Mononuclear cell (primary cell): ENCODE data around the gene SH3TC2. TPM values are rescaled to one million over a fixed set of nuclear protein-coding genes. Genes with fewer than 3 reads are reported as not detected.

Experiments
- H3K27me3 ChIP-seq: 2 replicates; pipeline ENCODE4 v1.6.0; 2011; ENCODE audit warnings: low read length, control low read depth; ENCODE audit not compliant: insufficient read depth
- H3K4me1 ChIP-seq: 2 replicates; pipeline ENCODE4 v1.5.1; 2011; ENCODE audit warnings: mild to moderate bottlenecking, low read length, control low read depth; ENCODE audit not compliant: insufficient read depth
- H3K4me3 ChIP-seq: 2 replicates; pipeline ENCODE4 v1.5.1; 2011; ENCODE audit warnings: mild to moderate bottlenecking, low read length, moderate library complexity
- H3K9me3 ChIP-seq: 2 replicates; pipeline ENCODE4 v1.5.1; 2011; ENCODE audit warnings: low read depth, mild to moderate bottlenecking, control low read depth, low read length
- total RNA-seq: library from RNA; depleted of rRNA; stranded (reverse); fragments of >200 nt; gene quantifications from one replicate; pipeline ENCODE4 v1.2.3, GENCODE V29; 2012

Gene SH3TC2
- total RNA-seq, 1 donor = 3.7 TPM

- Histone ChIP-seq H3K9me3 (no peaks in the 10 kb centered on the region), H3K4me1 (no peaks in the 10 kb centered on the region), H3K4me3 (no peak overlapping the region), H3K27me3 (no peaks in the 10 kb centered on the region)
Measured at GRCh38 chr5:149028161-149028560, 34.7 kb downstream of the SH3TC2 start.

DNA sequence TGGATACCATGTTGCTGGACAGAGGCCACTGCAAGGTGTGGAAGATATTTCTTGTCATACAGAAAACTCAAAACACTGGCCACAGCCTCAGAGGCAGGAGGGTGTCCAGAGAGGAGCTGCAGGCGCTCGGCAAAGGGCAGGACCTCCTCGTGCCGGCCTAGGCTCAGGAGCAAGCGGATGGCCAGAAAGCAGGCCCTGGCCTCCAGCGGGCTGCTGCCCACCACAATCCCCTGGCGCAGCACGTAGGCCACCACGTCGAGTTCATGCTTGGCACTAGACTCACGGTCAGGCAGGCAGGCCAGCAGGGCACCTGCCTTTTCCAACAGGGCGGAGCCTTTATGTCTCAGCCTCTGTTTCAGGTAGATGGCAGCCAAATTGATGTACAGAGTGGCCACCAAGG, 35.2 kb downstream of the SH3TC2 start:
- Histone ChIP-seq H3K4me3 (no peak overlapping the region), H3K9me3 (no peaks in the 10 kb centered on the region), H3K27me3 (no peaks in the 10 kb centered on the region), H3K4me1 (no peaks in the 10 kb centered on the region)

DNA sequence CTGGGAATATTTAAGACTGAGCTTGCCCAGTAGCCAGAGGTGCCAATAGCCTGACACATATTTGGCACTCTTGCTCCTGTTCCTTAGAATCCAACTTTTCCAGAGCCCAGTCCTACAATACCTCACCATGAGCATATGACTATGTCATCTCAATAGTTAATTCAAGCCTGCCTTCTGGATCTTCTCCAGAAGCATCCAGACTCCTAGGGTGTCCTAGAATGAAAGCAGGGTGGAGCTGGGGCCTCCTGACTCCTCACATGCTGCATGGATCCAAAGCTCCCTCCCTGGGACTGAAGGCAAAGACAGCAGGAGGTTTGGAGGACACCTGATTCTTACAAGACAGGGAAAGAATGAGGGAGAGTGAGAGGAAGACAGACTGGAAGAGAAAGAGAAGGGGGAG, 37.9 kb downstream of the SH3TC2 start:
- no peaks in the 10 kb centered on the region for H3K9me3 ChIP-seq
- no peaks in the 10 kb centered on the region for H3K4me1 ChIP-seq
- H3K4me3 ChIP-seq = no peak overlapping the region
- H3K27me3 ChIP-seq = peaks cover 5% of the 10 kb centered on the region

DNA sequence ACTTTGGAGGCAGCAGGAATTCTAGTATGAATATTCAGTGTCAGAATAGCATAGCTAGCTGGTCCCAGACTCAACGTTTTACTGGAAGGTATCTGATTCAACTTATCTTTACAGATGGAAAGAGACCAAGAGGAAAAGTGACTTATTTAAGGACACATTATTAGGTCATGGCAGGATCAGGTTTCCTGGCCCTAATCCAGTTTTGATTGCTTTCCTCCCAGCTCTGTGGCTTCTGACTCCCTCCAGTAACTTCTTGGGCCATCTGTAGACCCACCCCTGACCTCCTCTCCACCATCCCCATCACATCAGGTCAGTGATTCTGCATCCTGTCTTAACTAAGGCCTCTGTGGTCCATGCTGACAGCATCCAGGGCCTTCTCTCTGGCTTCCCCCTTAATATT, 38.4 kb downstream of the SH3TC2 start:
- H3K4me3 ChIP-seq = no peak overlapping the region
- no peaks in the 10 kb centered on the region for H3K9me3 ChIP-seq
- H3K4me1 ChIP-seq = no peaks in the 10 kb centered on the region
- peaks cover 5% of the 10 kb centered on the region for H3K27me3 ChIP-seq

DNA sequence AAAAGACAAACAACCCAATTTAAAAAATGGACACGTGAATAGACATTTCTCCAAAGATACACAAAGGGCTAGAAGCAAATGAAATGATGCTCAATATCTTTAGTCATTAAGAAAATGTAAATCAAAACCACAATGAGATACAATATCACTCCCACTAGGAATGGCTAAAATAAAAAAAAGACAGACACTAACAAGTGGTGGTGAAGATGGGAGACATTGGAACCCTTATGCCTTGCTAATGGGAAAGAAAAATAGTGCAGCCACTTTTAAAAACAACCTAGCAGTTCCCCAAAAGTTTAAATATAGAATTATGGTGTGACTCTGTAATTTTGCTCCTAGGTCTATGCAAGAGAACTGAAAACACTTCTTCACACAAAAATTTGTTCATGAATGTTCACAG, 40.7 kb downstream of the SH3TC2 start:
- Histone ChIP-seq H3K9me3 (no peaks in the 10 kb centered on the region), H3K27me3 (peaks cover 5% of the 10 kb centered on the region), H3K4me1 (no peaks in the 10 kb centered on the region), H3K4me3 (no peak overlapping the region)

DNA sequence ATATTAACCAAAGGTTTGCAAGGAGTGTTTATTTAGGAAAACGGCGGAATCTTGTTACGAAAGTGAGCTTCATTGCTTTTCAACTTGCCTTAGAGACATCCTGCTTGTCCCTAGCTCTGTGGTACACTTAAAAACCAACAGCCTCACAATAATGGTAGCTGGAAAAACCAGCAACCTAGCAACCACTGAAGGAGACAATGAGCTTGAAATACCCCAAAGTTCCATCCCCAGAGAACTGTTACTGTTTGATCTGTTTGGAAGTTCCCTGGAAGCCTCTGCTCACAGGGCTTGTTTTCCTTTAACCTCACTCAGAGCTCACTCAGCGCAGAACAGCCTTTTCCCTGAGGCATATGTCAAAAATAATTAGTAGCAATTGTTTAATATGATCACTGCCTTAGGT, 43.2 kb downstream of the SH3TC2 start:
- no peaks in the 10 kb centered on the region for H3K9me3 ChIP-seq
- no peak overlapping the region for H3K4me3 ChIP-seq
- H3K4me1 ChIP-seq = no peaks in the 10 kb centered on the region
- H3K27me3 ChIP-seq = peaks cover 5% of the 10 kb centered on the region

- no peak overlapping the region for H3K4me3 ChIP-seq
- no peaks in the 10 kb centered on the region for H3K4me1 ChIP-seq
- peaks cover 5% of the 10 kb centered on the region for H3K27me3 ChIP-seq
- no peaks in the 10 kb centered on the region for H3K9me3 ChIP-seq
Measured at GRCh38 chr5:149018909-149019443, 43.9 kb downstream of the SH3TC2 start.

DNA sequence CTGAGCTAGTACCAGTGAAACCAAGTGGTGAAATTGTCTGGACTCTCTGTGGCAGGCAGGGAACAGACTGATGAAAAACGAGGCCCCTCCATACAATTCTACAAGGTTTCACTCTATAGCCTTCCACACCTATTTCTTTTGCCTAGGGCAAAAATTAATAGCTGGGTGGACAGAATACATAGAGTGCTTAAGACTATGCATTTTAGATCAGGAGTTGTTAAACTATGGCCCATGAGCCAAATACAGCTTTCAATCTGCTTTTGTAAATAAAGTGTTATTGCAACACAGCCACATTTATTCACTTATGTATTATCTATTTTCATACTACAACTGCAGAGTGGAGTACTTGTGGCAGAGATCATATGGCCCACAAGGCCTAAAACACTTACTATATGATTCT, 45.2 kb downstream of the SH3TC2 start:
- no peaks in the 10 kb centered on the region for H3K9me3 ChIP-seq
- H3K4me1 ChIP-seq = no peaks in the 10 kb centered on the region
- no peak overlapping the region for H3K4me3 ChIP-seq
- H3K27me3 ChIP-seq = peaks cover 5% of the 10 kb centered on the region

DNA sequence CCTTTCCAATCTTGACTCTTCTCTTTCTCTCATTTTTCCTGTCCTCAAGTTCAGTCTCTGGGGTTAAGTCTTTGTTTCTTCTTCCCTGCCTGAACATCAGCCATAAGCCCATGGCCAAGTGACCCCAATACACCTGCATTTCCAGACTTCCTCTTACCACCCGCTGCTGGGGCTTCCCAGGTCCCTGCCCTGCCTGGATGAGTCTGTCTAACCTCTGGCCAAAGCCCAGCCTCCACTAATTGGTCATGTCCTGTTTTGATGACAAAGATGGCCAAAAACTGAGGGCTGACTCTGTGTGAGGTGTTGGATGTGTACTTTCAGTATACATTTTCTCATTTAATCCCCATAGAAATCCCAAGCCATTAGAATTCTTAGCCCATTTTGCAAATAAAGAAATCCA, 47.3 kb downstream of the SH3TC2 start:
- Histone ChIP-seq H3K9me3 (no peaks in the 10 kb centered on the region), H3K4me1 (no peaks in the 10 kb centered on the region), H3K27me3 (peaks cover 2% of the 10 kb centered on the region), H3K4me3 (no peak overlapping the region)

DNA sequence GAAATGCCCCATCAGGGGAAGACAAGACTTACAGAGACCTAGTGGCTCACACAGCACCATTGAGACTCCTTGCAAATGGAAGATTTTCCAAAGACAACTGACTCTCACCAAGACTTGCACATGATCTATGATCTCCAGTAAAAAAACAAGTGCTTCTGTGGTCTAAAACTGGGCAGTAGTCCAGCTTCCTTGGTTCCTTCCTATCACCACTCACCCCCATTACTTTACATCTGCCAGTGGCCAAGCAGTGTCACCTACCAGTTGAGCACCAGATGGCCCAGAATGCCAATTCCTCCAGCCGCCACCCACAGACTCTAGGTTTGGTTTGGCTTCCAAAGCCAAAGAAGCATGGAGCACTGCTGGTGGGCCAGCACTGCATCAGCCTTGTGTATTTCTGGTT, 47.7 kb downstream of the SH3TC2 start:
- H3K9me3 ChIP-seq = no peaks in the 10 kb centered on the region
- H3K4me3 ChIP-seq = no peak overlapping the region

GRCh38 chr5:149014571-149015031, 48.3 kb downstream of the SH3TC2 start:
- Histone ChIP-seq H3K4me3 (no peak overlapping the region), H3K9me3 (no peaks in the 10 kb centered on the region), H3K27me3 (no peaks in the 10 kb centered on the region), H3K4me1 (no peaks in the 10 kb centered on the region)

More for the DNA sequence above, 47.7 kb downstream of the SH3TC2 start:
- Histone ChIP-seq H3K4me1 (no peaks in the 10 kb centered on the region), H3K27me3 (no peaks in the 10 kb centered on the region)

GRCh38 chr5:149013796-149014195, 49.1 kb downstream of the SH3TC2 start:
- Histone ChIP-seq H3K27me3 (no peaks in the 10 kb centered on the region), H3K4me1 (no peaks in the 10 kb centered on the region), H3K9me3 (no peaks in the 10 kb centered on the region), H3K4me3 (no peak overlapping the region)

DNA sequence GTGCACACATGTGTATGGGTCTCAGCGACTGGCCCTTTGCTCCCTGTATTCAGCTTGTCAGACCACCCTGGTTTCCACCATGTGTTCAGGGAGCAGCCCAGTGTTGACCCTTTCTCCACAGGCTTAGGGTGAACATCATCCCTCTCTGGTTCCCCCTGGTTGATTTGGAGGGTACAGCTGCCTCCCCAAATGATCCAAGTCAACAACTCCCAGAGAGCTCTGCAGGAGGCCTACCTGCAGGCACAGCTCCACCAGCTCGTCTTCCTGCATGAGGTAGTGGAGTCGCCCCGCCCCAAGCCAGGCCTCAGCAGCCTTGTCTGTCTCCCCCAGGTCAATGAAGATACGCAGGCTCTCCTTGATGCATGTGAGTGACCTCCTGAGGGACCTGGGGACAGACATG, 50.5 kb downstream of the SH3TC2 start:
- Histone ChIP-seq H3K27me3 (no peaks in the 10 kb centered on the region), H3K4me1 (no peaks in the 10 kb centered on the region), H3K9me3 (no peaks in the 10 kb centered on the region), H3K4me3 (no peak overlapping the region)

- Histone ChIP-seq H3K4me3 (no peak overlapping the region), H3K27me3 (no peaks in the 10 kb centered on the region), H3K4me1 (no peaks in the 10 kb centered on the region), H3K9me3 (no peaks in the 10 kb centered on the region)
Measured at GRCh38 chr5:149011728-149012127, 51.1 kb downstream of the SH3TC2 start.

DNA sequence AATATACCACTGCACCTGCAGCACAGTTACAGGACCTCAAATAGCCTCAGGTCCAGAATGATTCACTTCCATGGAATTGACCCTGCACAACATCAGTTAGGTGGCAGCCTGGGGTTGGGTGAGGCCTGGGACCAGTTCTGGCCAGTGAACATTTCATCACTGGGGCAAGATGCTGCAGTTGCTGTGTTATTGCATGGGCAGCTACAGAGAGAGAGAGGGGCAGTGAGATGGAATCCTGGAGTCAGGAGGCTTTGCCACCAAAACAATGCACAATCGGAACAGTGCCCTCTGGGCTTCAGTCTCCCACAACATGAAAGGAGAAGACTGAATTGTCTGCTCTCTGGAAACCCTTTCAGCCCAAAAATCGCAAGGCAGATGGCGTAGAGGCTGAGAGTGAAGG, 51.8 kb downstream of the SH3TC2 start:
- Histone ChIP-seq H3K9me3 (no peaks in the 10 kb centered on the region), H3K4me3 (no peak overlapping the region), H3K4me1 (no peaks in the 10 kb centered on the region), H3K27me3 (no peaks in the 10 kb centered on the region)

DNA sequence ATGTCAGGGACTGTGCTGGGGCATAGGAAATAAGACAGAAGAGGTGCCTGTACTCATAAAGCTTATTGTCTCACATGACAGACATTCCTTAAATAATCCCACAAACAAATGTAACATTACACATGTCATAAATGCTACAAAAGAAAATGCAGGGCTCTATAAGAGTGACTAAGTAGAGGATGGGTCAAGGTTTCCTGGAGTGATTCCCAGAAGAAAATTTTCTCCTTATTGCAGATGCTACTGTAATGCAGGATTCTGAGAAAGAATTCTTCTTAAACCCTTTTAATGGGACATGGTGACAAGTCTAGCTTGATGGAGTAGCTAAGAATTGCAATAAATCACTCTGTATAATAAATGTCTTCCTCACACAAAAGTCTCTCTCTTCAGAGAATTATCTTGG, 55.7 kb downstream of the SH3TC2 start:
- Histone ChIP-seq H3K4me3 (no peak overlapping the region), H3K9me3 (no peaks in the 10 kb centered on the region), H3K27me3 (no peaks in the 10 kb centered on the region), H3K4me1 (no peaks in the 10 kb centered on the region)
